PC-9 (cell line): ENCODE data around the gene MYDGF. TPM values are rescaled to one million over a fixed set of nuclear protein-coding genes. Genes with fewer than 3 reads are reported as not detected.

ENCODE experiments used
- BruUV-seq: library from RNA; stranded (reverse); fragments of 400-500 nt; replicated peaks from 2 replicates; lab custom pipeline; 2021; lab: Mats Ljungman, UMichigan
- CTCF ChIA-PET: fragments of 300-600 bp; sonication (Branson Sonifier 250); formaldehyde crosslinking; loops from one replicate; lab custom pipeline; 2022; ENCODE audit warnings: antibody characterized with exemption; lab: Charles Lee
- POLR2A ChIA-PET: fragments of 300-600 bp; sonication (Branson Sonifier 250); formaldehyde crosslinking; loops from one replicate; lab custom pipeline; 2022; ENCODE audit warnings: antibody characterized with exemption; ENCODE audit not compliant: unreplicated experiment; lab: Charles Lee
- DNase-seq, 2 experiments: peaks; one replicate each; pipeline versions ENCODE4 v3.0.0 to v3.0.0-alpha.2; 2015 to 2022; ENCODE audit warnings: mixed read lengths in 1 of 2
- H2AFZ ChIP-seq: fragments of 200-600 bp; sonication (generic); 2 replicates; pipeline ENCODE4 v1.8.1; 2017; ENCODE audit warnings: antibody characterized with exemption
- H3F3A ChIP-seq: fragments of 200-600 bp; sonication (generic); 2 replicates; pipeline ENCODE4 v1.8.1; 2017; ENCODE audit warnings: antibody characterized with exemption, mild to moderate bottlenecking, low read depth; ENCODE audit not compliant: insufficient read depth
- H3K27ac ChIP-seq: fragments of 200-600 bp; sonication (generic); 2 replicates; pipeline ENCODE4 v1.6.1; 2016; ENCODE audit warnings: mixed run types
- H3K27me3 ChIP-seq: fragments of 200-600 bp; sonication (generic); 2 replicates; pipeline ENCODE4 v1.6.1; 2016; ENCODE audit warnings: low read depth, mixed run types; ENCODE audit not compliant: insufficient read depth
- H3K36me3 ChIP-seq: fragments of 200-600 bp; sonication (generic); 2 replicates; pipeline ENCODE4 v1.6.1; 2016; ENCODE audit warnings: low read depth, mixed run types
- H3K4me1 ChIP-seq: fragments of 200-600 bp; sonication (generic); replicated peaks from 2 replicates; pipeline ENCODE4 v1.6.1; 2016; ENCODE audit warnings: mixed run types; ENCODE audit not compliant: insufficient read depth
- H3K4me2 ChIP-seq: fragments of 200-600 bp; sonication (generic); 2 replicates; pipeline ENCODE4 v1.6.1; 2017; ENCODE audit warnings: mixed run types
- H3K4me3 ChIP-seq: fragments of 200-600 bp; sonication (generic); 2 replicates; pipeline ENCODE4 v1.6.1; 2016; ENCODE audit warnings: mixed run types
- H3K79me2 ChIP-seq: fragments of 200-600 bp; sonication (generic); 2 replicates; pipeline ENCODE4 v1.6.1; 2017; ENCODE audit warnings: low read depth, mixed run types
- H3K9me2 ChIP-seq: fragments of 200-600 bp; sonication (generic); 2 replicates; pipeline ENCODE4 v1.8.1; 2017; ENCODE audit warnings: mild to moderate bottlenecking; ENCODE audit not compliant: insufficient read depth
- H3K9me3 ChIP-seq: fragments of 200-600 bp; sonication (generic); 2 replicates; pipeline ENCODE4 v1.8.1; 2016; ENCODE audit warnings: low read depth; ENCODE audit not compliant: insufficient read depth
- H4K20me1 ChIP-seq: fragments of 200-600 bp; sonication (generic); 2 replicates; pipeline ENCODE4 v1.8.1; 2017; ENCODE audit not compliant: insufficient read depth
- EZH2 ChIP-seq: fragments of 200-600 bp; sonication (generic); IDR thresholded peaks from 2 replicates; pipeline ENCODE4 v1.8.0; 2017; ENCODE audit warnings: antibody characterized with exemption, low read depth
- intact Hi-C: fragments of 100-400 bp; cut with micrococcal nuclease; formaldehyde crosslinking; loops from one replicate; pipeline ENCODE4 v1.10.0; 2022; ENCODE audit not compliant: unreplicated experiment
- total RNA-seq: library from RNA; stranded (reverse); gene quantifications from 2 replicates; pipeline ENCODE4 v1.2.3, GENCODE V29; 2021
- TF ChIP-seq, protein P1 (sequence below): fragments of 200-600 bp; sonication (generic); conservative IDR thresholded peaks from 2 replicates; pipeline ENCODE4 v1.6.1; 2017; ENCODE audit warnings: mixed run types, antibody characterized with exemption, mild to moderate bottlenecking, moderate library complexity

Gene MYDGF
- total RNA-seq, 1 experiment from 2014 or later = 60.1 TPM

DNA sequence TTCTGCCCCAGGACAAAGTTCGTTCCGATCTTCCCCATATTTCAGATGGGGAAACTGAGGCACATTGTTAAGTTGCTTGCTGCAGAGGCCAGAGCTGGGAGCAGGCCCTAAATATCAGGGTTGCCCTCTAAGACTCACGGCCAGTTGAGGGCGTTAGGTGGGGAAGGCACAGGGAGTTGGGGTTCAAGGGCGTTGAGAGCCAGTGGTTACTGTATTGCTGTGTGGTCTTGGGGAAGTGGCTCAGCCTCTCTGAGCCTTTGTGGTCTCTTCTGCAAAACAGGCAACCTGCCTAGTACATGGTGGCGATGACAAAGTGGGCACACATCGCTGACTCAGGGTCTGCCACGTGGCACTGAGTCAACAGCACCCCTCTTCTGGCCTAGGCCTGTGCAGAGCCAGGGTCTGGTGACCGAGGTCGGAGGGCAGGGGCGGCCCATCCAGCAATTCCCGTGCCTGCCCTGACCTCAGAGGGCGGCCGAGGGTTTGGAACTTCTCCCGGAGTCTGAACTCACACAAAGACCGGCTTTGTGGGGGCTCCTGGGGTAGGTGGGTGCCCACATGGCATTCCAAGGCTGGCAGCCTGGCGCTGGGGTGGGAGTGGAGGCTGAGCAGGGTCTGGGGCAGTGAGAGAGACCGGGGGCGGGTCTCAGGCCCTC lies 20.6 kb downstream of the MYDGF start:
- H3K79me2 ChIP-seq = no peaks in the 10 kb centered on the region
- intact Hi-C loops = no loop called here
- ChIA-PET POLR2A (no interaction called here), CTCF (no interaction called here)
- no TSS peak for BruUV-seq
- no peaks in the 10 kb centered on the region for H3K4me1 ChIP-seq
- no peaks in the 10 kb centered on the region for H3K27me3 ChIP-seq
- no peak overlapping the region for H2AFZ ChIP-seq
- no peaks in the 10 kb centered on the region for H3K9me2 ChIP-seq
- no peaks in the 10 kb centered on the region for H4K20me1 ChIP-seq
- no peak overlapping the region for H3K4me3 ChIP-seq
- no peak for DNase-seq
- H3K36me3 ChIP-seq = no peaks in the 10 kb centered on the region
- no peak overlapping the region for H3K27ac ChIP-seq
- no peaks in the 10 kb centered on the region for H3F3A ChIP-seq
- no peak overlapping the region for H3K4me2 ChIP-seq
- TF ChIP-seq EZH2 = no peak
- TF ChIP-seq, protein P1, sequence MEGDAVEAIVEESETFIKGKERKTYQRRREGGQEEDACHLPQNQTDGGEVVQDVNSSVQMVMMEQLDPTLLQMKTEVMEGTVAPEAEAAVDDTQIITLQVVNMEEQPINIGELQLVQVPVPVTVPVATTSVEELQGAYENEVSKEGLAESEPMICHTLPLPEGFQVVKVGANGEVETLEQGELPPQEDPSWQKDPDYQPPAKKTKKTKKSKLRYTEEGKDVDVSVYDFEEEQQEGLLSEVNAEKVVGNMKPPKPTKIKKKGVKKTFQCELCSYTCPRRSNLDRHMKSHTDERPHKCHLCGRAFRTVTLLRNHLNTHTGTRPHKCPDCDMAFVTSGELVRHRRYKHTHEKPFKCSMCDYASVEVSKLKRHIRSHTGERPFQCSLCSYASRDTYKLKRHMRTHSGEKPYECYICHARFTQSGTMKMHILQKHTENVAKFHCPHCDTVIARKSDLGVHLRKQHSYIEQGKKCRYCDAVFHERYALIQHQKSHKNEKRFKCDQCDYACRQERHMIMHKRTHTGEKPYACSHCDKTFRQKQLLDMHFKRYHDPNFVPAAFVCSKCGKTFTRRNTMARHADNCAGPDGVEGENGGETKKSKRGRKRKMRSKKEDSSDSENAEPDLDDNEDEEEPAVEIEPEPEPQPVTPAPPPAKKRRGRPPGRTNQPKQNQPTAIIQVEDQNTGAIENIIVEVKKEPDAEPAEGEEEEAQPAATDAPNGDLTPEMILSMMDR = no peak
- H3K9me3 ChIP-seq = no peaks in the 10 kb centered on the region

DNA sequence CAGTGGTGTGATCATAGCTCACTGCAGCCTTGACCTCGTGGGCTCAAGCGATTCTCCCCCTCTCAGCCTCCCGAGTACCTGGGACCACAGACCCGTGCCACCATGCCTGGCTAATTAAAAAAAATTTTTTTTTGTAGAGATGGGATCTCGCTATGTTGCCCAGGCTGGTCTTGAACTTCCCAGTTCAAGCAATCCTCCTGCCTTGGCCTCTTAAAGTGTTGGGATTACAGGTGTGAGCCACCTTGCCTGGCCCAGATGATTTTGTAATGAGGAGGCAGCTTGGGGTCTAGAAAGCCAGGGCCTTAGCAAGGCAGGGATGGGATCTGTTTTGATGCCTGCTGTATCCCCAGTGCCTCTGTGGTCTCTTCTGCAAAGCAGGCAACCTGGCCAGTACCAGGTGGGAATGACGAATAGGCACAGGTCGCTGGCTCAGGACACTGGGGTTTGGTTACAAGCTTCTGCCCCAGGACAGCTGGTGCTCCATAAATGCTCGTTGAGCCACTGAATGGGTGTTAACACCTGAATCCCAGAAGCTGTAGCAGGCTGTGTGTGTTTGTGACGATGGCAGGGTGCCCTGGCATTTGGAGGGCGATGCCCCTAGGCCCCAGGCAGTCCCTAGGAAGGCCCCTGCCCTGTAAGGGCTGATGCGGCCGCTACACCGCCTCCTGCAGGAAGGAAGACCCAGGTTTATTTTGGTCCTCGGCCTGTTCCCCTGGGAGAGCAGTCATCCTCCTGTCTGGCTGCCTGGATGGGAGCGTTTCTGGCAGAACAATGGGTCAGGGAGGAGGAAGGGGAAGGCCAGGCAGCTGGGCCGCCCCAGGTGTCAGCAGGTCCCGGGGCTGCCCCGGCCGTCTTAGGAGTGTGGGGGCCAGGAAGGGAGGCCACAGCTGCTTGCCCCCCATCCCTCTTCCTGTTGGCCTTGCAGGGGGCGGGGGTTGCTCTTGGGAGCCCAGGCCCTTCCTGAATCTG lies 22.2 kb downstream of the MYDGF start:
- H3K27ac ChIP-seq = no peak overlapping the region
- H2AFZ ChIP-seq = no peak overlapping the region
- BruUV-seq = no TSS peak
- no peak for DNase-seq
- no peak overlapping the region for H3K4me2 ChIP-seq
- no peak overlapping the region for H3K4me3 ChIP-seq
- no peaks in the 10 kb centered on the region for H3F3A ChIP-seq
- ChIA-PET CTCF (interaction anchor here (0.5 to 0.6 kb wide), 2 partner anchors 10 to 12 kb away, joined by 3 to 4 read pairs; no protein-coding TSS in a partner anchor), POLR2A (no interaction called here)
- no peaks in the 10 kb centered on the region for H3K9me2 ChIP-seq
- intact Hi-C loops = no loop called here
- no peaks in the 10 kb centered on the region for H4K20me1 ChIP-seq
- H3K79me2 ChIP-seq = no peaks in the 10 kb centered on the region
- no peaks in the 10 kb centered on the region for H3K36me3 ChIP-seq
- no peak for TF ChIP-seq EZH2
- TF ChIP-seq, protein P1 = no peak
- H3K4me1 ChIP-seq = no peaks in the 10 kb centered on the region
- H3K27me3 ChIP-seq = no peaks in the 10 kb centered on the region
- H3K9me3 ChIP-seq = no peaks in the 10 kb centered on the region

DNA sequence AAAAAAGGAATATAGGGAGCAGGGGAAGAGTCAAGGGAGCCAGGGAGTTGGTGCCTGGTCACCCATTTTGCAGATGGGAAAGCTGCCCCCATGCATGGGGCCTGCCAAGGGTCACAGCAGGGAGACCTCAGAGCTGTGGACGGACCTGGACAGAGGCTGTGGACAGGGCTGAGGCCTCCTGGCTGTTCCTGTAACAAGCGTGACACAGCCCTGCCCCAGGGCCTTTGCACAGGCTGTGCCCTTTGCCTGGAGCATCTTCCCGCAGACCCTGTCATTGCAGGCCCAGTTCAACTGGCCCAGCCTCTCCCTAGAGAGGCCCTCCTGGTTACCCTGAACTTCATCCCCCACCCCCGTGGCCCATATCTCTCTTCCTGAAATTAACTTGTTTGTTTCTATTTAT lies 24.4 kb downstream of the MYDGF start:
- BruUV-seq = no TSS peak
- Histone ChIP-seq H3K36me3 (no peaks in the 10 kb centered on the region), H3F3A (no peaks in the 10 kb centered on the region), H3K4me2 (no peak overlapping the region), H3K79me2 (no peaks in the 10 kb centered on the region), H2AFZ (no peak overlapping the region), H3K27me3 (no peaks in the 10 kb centered on the region), H3K9me2 (no peaks in the 10 kb centered on the region), H3K27ac (no peak overlapping the region), H3K4me3 (no peak overlapping the region), H3K9me3 (no peaks in the 10 kb centered on the region), H4K20me1 (no peaks in the 10 kb centered on the region), H3K4me1 (no peaks in the 10 kb centered on the region)
- POLR2A ChIA-PET = no interaction called here
- intact Hi-C loops = no loop called here
- CTCF ChIA-PET = interaction anchor here (0.7 kb wide), 1 partner anchor 206 kb away, joined by 8 read pairs; no protein-coding TSS in a partner anchor
- no peak for TF ChIP-seq EZH2
- TF ChIP-seq, protein P1 = no peak
- no peak for DNase-seq
